CD4-positive, alpha-beta T cell treated with Interleukin-15 for 4 hours (primary cell): ENCODE measurements around the gene CHCHD6.

Experiments used
- DNase-seq: peaks from one replicate; pipeline ENCODE4 v3.0.0-alpha.2; 2020; ENCODE audit warnings: low spot score

CHCHD6 gene

DNA sequence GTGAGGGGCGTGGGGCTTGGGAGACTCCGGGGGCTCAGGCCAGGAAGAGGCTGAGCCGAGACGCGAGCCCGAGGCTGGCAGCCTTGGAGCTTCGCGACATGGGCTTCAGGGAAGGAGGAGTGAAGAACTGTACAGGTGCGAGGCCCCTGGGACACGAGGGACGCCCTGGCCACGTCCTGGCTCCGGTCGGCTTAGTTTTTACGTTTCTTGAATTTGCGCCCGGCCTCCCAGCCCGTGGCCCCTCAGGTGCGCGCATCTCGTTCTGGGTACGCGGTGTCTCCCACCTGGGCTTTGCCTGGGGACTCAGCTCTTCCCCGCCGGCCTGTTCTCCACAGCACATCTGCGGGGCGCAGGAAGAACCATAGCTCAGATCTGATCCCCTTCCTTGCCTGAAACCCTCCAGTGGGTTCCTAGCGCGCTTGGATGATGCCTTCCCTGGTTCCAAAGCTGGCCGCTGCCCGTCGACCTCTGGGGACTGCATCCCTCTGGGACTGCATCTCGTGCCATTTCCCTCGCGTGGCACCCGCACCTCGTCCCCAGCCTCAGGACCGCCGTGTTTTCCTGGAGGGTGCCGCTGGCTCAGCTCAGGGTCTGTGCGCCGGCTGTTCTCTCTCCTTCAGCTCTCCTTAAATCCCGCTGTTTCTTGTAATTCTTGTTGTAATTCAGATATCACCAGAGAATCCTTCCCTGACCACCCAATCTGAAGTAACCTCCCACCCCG is 614 bp downstream of the CHCHD6 start:
- no peak for DNase-seq

DNA sequence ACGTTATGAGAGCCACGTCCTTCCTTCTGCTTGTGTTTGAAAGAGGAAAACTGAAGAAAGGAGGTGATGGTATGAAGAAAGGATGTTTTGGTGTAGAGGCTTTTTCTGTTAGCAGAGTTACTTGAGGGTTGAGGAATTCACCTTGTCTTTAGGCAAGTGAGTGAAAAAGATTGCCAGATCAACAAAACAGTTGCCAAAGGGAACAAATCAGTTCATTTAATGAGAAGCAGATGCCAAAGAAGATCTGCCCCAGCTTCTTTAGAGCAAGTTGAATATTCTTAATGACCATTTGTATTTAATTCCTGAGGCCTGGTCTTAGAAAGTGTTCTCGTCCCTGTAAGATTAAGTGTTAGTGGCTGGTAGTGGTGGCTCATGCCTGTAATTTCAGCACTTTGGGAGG is 2.6 kb downstream of the CHCHD6 start:
- DNase-seq = no peak

DNA sequence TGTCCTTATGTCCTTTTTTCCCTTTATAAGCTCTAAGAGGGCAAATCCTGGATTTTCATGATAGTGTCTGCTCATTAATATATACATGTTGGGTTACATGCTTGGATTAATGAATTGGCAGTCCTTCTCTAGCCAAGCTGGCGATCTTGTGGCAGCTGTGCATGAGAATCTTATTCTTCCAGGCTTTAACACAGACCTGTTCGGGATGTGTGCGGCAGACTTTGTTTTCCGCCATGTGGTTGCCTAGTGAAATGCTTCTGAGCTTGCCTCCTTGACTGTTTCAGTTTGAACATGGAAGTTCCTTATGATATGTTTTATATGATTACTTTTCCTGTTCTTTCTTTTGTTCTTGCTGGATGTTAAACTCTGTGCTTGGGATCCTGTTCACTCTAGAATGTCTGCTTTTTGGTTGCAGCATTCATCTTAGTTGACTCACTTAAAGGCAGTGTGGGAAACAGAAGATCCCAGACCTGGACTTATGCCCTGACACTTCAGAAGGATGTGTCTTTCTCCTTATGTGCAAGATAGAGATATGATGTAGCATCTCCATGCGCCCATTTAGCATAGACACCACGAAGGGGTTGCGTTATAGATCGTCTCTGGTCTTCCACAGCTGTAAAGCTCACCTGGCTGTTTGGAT is 7.2 kb downstream of the CHCHD6 start:
- no peak for DNase-seq

DNA sequence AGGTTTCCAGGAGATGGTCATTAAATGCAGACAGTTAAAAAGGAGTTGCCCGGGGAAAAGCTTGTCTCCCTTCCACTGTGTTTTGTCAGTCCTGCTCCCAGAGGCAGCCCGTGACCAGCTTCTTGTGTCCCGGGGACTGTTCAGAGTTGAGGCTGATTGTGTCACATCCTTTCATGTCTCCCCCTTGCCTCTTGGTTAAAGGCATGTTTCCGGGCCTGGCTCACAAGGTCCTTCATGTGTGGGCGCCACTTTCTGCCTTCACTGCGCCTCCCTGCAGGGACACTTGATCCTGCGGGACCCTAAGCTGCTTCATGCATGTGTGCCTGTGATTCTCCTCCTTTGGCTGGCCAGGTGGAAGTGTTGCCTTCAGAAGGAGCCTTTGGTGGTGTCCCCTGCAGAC is 9.2 kb downstream of the CHCHD6 start:
- no peak for DNase-seq

DNA sequence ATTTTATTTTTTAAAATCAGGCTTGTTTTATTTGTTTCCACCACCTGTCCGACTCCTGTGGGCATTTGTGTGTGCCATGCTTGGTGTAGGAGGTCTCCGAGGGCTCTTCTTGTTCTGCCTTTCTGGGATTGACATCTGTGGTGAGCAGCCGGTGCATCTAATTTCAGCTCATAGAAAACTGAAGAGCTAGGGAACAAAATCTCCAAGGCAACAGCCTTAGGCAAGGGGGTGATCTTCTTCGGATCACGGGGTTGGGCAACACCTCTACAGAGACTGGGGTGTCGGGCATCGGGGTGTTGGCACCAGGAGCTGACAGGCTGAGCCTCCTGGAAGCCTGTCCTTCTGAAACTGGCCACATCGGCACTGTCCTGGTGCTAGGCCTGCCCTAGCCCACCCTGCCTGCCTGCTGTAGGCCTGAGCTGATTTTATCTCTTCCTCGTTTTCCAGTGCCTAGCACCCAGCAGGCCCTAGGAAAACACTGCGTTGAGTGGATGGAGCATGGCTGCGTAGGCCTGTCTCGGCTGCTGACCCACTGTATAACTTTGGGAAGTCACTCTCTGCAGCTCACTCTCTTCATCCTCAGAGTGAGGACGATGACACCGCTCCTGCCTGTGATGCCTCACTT is 10.3 kb downstream of the CHCHD6 start:
- DNase-seq = no peak

DNA sequence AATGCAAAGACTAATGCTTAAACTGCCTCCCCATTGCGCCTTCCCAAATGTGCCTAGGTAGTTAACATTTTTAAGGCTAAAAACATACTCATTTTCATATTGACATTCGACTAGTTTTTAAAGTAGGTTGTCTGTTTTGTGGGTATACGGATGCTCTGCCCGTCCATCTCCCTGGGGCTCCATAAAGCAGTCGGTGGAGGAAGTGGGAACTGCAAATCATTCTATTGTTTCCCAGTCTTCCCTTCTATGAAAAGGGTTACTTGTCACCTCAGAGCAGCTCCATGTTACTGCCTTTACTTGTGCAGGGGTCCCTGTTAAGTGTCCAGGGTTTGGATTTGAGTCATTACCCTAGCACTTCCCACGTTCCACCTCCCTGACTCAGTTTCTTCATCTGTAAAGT is 10.9 kb downstream of the CHCHD6 start:
- no peak for DNase-seq

DNA sequence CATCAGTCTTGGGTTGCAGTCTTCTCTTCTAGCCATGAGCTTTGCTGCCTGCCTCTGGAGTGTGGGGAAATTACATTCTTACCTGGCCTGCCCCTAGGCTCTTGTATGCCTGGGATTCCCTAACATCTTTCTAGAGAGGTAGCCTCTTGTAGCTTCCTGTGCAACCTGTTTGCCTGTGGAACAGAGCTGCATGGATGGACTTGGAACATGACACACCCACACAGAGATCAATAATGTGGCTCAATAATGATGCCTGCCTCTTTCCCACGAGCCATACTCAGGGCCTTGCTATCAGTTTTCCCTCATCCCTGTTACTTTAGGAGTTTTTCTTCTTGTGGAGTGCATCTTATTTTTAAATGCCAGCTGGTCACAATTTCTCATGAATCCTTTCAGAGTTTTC is 11.4 kb downstream of the CHCHD6 start:
- no peak for DNase-seq

DNA sequence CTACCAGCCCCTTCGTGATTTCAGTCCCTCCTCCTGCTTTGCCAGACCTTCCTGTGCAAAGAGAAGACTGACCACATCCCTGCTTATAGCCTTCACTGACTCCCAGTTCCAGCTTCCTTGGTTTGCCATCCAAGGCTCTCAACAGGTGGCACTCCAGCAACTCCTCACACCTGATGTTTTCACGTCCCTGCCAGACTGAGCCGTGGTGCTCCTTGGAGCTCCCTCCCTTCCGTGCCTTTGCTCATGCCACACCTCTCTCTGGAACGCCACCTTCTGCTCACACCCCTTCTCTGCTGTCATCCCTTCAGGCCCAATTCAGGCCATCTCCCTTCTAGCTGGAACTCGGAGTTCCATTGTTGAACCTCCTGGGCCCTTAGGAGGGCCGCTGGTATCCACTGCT is 12.0 kb downstream of the CHCHD6 start:
- DNase-seq = no peak

DNA sequence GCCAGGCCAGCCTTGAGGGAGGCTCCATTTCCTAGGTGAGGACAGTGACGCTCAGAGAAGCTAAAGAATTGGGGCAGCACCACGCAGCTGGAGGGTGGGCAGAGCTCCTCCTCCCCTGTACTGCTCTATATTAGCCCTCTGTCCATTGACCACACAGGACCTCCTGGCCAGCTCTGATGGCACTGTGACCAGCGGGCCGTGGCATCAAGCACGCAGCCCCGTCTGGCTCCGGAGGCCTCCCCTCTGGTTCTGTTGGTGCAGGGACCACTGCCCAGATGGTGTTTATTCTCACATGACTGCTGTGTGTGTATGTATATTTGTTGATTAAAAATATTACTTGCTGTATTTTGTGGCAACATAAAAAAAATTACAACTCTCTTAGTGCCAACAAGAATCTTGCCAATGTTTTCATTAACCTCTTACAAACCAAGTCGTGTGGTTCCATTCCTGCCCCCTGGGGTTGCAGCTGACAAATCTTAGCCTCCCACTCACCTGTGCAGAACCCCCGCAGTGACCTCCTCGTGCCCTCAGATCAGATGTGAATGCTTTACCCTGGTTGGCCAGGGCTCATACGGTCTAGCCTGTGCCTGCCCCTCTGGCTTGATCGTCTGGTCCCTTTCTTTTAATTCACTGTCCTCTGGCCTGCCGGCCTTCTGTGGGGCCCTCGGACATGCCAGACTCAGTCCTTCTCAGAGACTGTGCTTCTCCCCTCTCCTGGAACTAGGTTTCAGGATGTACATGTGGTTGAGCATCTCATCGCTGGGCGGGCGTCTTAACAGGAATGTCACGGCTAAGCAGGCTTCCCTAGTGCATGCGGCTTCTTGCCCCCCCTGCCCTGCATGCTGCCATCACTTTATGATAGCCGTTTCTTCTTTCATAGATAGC is 14.8 kb downstream of the CHCHD6 start:
- no peak for DNase-seq

DNA sequence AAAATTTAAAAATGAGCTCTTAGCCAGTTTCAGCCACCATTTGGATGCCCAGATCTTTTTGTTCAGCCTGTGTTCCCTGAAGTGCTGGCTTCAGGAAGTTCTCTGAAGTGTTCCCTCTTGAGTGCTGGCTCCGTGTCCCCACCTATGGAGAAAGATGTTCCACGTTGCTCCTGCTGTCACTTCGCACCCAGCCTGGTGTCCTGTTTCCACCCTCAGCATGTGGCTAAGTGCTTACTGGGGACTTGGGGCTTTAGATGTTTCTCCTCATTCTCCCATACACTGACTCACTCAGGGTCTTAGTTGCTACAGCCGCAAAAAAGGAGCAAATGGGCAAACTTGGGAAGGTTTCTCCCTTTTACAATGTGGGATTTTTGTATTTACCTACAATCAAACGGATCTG is 16.6 kb downstream of the CHCHD6 start:
- DNase-seq = no peak

DNA sequence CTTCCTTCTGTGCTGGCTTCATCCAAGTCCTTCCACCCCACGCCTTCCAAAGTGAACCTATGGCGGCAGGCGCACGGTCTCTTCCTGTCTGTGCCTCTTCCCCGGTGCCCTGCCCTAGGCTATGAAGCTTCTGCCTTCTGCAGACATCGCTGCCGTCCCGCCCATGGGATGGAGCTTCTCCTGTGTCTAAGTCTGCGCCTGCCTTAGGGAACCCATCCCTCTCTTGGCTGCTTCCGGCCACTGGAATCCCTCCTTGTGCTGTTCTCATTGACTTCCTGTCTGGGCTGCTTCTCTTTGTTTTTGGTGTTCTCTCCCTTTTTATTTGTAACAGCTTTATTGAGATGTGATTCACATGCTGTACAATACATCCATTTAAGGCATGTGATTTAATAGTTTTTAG is 17.2 kb downstream of the CHCHD6 start:
- DNase-seq = no peak

DNA sequence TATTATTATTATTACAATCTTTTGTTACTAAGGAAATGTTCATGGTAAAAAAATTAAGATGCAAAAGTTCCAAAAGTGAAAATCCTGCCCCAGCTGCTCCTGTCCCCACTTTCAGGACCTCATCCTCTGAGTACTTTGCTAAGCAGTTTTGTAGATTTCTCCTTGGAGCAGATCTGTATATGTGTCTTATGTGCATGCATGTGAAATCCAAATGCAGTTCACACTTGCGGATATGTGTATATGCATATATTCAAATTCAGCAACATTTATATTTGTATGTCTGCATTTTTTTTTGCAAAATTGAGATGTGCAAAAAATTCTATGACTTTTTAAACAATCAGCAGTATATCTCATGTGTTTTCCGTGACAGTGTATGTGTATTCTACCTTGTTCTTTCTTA is 19.2 kb downstream of the CHCHD6 start:
- no peak for DNase-seq

DNA sequence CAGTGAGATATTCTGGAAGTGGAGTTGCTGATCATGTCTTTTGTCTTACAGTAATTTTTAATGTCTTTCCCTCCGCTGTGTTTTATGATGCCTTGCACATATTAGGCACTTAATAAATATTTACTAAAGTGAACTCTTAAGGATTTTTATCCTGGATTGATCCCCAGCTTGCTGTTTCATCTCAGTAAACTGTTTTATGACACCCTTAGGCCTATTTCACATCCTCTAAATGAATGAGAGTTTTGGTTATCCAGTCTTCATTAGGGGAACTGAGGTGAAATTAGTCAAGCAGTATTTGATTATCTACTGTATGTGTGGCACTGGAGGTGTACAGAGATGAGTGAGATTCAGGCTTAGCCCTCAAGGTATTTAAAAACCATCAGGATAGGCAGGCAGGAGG is 19.8 kb downstream of the CHCHD6 start:
- no peak for DNase-seq

DNA sequence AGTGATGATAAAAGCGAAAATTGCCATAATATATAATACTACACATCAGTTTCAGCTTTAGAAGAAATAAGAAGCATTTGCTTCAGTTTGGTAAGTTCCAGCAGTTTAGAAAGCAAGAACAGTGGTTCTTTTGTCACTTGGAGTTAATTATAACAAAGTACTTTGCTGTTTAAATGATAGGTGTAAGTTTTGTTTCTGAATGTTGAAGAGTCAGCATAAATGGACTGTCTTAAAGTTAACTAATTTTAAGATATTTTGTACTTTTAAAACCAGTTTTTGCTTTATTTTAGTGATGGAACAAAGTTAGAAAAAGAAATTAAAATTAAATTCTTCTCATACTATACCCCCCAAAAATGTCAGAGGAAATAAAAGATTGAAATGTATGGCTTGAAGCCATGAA is 24.6 kb downstream of the CHCHD6 start:
- no peak for DNase-seq

DNA sequence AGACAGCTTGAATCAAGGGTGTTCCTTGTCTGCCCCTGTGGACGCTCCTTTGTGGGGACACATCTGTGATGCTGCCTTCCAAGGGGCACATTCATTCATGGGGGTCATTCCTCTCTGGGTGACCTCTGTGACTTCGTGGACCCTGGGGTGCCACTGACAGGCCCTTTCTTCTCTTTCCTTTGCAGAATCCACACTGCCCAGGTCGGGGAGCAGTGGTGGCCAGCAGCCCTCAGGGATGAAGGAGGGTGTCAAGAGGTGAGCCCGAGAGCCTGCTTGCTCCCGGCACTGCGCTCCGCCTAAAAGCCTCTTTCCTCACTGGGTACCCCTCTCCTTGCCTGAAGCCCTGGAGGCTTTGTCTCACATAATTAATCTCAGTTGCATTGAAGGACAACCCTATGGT is 26.3 kb downstream of the CHCHD6 start:
- DNase-seq = no peak

DNA sequence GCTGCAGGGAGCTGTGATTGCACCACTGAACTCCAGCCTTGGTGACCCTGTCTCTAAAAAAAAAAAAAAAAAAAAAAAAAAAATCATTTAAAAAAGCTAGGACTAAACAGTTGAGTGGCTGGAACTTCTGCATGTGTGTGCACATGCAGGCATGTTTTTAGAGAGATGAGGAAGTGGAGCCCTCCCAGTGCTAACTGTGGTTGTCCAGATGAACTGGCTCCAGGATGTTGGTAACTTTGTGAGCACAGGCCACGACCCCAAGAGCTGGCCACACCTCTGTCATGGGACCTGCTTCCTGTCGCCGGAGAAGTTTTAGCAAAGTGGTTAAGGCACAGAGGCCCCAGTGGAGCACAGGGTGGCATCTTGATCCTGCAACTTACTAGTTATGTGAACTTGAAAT is 27.0 kb downstream of the CHCHD6 start:
- no peak for DNase-seq

DNA sequence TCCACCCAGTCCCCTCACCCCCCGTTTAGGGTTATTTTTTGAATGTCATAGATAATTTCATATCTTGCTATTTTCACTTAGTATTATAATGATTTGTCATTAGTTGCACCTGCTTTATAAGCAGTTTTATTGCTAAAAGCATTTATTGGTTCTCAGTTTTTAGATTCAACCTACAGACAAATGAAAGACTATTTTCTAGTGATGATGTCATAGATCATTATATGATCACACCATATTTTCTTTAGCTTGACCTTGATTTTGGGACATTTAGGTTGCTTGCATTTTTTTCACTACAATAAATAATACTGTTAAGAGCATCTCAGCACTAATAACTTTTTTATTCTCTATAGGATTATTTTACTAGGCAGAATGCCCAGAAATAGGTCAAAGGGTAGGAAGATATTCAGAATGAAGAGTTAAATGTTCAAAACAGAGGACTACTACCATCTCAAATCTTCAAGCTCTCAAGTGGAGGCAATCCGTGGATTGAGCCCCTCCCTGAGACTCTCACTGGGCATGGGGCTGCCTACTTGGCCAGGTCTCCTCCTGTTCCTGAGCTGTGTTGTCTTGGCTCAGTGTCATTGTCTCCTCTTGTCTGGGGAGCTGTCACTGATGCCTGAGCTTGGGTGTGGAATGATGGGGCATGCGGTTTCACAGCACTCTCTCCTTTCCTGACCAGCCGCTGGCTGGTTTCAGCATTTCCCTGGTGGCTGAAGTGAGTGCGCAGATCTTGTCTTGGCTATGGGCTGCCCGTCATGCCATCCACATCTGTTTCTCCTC is 28.4 kb downstream of the CHCHD6 start:
- DNase-seq = no peak

DNA sequence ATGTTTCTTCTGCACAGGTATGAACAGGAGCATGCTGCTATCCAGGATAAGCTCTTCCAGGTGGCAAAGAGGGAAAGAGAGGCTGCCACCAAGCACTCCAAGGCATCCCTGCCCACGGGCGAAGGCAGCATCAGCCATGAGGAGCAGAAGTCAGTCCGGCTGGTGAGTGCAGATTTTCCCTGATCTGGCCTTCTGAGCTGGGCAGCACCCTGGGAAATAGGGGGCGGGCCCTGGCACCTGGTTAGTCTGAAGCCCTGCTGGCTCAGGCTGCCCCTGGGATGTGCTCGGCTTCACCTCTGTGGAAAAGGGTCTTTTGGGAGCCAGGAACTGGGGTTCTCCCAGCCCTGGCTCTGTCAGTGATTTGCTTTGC is 29.0 kb downstream of the CHCHD6 start:
- no peak for DNase-seq

DNA sequence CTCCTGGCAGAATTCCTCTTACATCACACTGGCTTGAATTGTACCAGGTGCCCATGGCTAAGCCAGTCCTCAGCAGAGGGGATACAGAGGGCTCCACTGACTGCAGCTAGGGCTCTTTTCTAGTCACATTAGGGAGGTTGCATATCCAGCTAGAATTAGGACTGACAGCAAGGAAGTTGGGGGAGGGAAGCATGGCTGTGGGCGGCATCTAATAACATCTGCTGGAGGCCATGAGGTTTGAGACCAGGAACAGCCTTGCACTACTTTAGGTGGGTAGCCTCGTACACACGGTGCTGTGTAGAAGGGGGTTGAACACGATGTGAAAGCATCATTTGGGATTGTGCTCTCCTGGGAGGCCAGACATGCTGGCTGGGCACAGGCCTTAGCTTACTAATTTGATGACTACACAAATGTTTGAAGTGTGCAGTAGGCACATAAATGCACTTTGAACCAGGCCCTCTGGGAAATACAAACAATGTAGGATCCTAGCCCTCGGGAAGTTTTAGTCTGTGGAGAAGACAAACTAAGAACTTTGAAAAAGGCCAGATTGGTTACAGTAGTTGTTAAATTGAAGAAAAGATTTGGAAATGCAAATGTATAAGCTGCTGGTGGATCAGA is 30.2 kb downstream of the CHCHD6 start:
- no peak for DNase-seq

DNA sequence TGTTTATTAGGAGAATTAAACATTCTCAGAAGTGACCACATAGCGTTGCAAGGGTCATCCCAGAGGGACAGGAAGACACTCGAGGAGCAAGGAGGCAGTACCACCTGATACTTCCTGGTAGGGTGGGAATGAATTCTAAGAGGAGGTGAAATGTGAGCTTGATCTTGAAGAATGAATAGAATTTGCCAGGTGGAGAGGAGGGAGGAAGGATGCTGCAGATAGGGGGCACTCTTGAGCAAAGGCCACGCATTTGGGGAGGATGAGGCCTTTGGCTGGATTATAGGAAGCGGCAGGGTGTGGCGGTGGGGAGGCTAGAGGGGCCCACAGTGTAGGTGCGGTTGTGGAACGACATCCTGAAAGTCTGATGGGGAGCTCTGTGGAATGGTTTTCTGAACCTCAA is 33.5 kb downstream of the CHCHD6 start:
- DNase-seq = no peak

DNA sequence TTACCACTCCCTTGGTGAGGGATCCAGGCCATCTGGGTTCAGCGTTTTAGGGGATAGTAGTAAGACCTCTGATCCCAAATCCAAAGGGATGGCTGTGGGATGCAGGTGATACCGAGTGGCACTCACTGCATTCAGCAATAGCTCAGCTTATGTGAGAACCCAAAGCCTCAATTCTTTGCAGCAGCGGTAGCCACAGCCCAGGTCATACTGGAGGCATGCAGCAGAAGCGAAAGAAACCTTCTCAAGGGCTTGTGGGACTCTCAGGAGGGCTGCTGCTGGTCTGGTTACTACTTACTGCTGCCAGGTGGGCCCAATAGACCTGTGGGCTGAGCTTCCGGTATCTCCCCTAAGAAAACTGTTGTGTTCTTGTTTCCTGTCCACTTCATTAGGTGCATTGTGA is 38.0 kb downstream of the CHCHD6 start:
- DNase-seq = no peak

DNA sequence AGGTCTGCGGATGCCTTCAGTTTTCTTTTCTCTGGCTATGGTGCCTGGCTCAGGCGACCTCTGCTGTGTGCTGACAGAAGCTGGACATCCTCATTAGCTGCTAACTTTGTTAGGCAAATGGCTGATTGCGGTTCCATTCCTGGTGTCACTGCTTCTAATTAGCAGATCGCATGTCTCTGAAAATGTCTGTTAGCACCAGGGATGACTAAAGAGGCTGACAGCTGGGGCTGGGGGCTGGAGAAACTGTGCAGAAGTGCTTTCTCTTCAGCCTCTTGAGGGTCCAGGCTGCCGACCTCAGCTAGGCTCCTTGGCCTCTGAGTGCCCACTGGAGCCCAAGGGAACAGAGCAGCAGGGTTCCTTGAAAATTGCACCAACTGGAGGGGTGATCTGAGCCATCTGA is 39.3 kb downstream of the CHCHD6 start:
- no peak for DNase-seq
